Measurements from ENCODE around the gene TNKS1BP1. TPM values are rescaled to one million over a fixed set of nuclear protein-coding genes. Genes with fewer than 3 reads are reported as not detected.

Gene TNKS1BP1
- polyA plus RNA-seq, 2 of the 4 experiments (the other 2 are of a cell fraction), result 35.0 to 53.1 TPM

GRCh38 chr11:57336111-57336666 is 11.4 kb upstream of the TNKS1BP1 start:
- no peaks in the 10 kb centered on the region for H3K9me3 ChIP-seq
- ChIA-PET POLR2A (interaction anchor here (1.0 to 2.5 kb wide), 7 partner anchors 9 to 405 kb away, joined by 3 to 35 read pairs (median 5); partner anchors contain the start of genes SELENOH and TNKS1BP1), CTCF (interaction anchor here (0.9 to 2.5 kb wide), 3 partner anchors 9 to 13 kb away, joined by 5 to 10 read pairs (median 8); no protein-coding TSS in a partner anchor)
- peak overlapping the region; percentile 99 for H3K4me2 ChIP-seq
- WGBS (ENCODE audit: missing lambda C conversion rate), result 38% methylated on average over 12 of the region's 12 CpGs
- ATAC-seq, result peak in 1 of 2 experiments; percentile 7; a peak in 1 of 6 replicates
- peak; percentile 74 for FAIRE-seq
- H3K27ac ChIP-seq, result peak overlapping the region; percentile 95 to 99
- peaks cover 18% of the 10 kb centered on the region for H3K4me1 ChIP-seq
- no peak for DNase-seq (ENCODE audit: low read depth in 1 of 2, low spot score in 1 of 2)
- TF ChIP-seq HDAC2 (IDR thresholded peaks at IDR 0.05) (no peak), ZFP36 (IDR thresholded peaks at IDR 0.05; ENCODE audit: borderline replicate concordance, partially characterized antibody) (no peak), FOSB (CRISPR knock-in tag; IDR thresholded peaks at IDR 0.05) (no peak), MYC (IDR thresholded peaks at IDR 0.05; ENCODE audit: borderline replicate concordance, low read length) (no peak), PBX3 (IDR thresholded peaks at IDR 0.05) (no peak), CBX2 (IDR thresholded peaks at IDR 0.05; ENCODE audit: borderline replicate concordance, low read depth) (no peak), EHMT2 (IDR thresholded peaks at IDR 0.05; ENCODE audit: low read depth) (no peak), HOXA7 (CRISPR knock-in tag; IDR thresholded peaks at IDR 0.05) (no peak), E2F6 (IDR thresholded peaks at IDR 0.05; ENCODE audit: borderline replicate concordance, low read depth) (no peak), FOXS1 (CRISPR knock-in tag; IDR thresholded peaks at IDR 0.05) (no peak), ZSCAN20 (CRISPR knock-in tag; IDR thresholded peaks at IDR 0.05) (no peak), CHD4 (IDR thresholded peaks at IDR 0.05; ENCODE audit: borderline replicate concordance) (no peak), ESRRA (IDR thresholded peaks at IDR 0.05; ENCODE audit: borderline replicate concordance, low read length) (no peak), REST (IDR thresholded peaks at IDR 0.05) (no peak), BCL3 (IDR thresholded peaks at IDR 0.05) (no peak), HMGXB4 (CRISPR knock-in tag; IDR thresholded peaks at IDR 0.05; ENCODE audit: borderline replicate concordance) (no peak), EHF (CRISPR knock-in tag; IDR thresholded peaks at IDR 0.05) (no peak), HOXB13 (CRISPR knock-in tag; IDR thresholded peaks at IDR 0.05; ENCODE audit: low read depth) (no peak), ELK1 (IDR thresholded peaks at IDR 0.05; ENCODE audit: low read depth, low read length) (no peak), RARB (CRISPR knock-in tag; IDR thresholded peaks at IDR 0.05) (no peak)
- H3K4me3 ChIP-seq, result peak overlapping the region; percentile 81

Measured in A549 (cell line).